SU-DHL-6 (cell line): ENCODE measurements around the gene CAPN3.
"Not testable (repeated sequence)": the region's sequence is repeated elsewhere in the genome, so short reads cannot be mapped to it uniquely, and the experiment has no call there.

Experiments used
- CTCF ChIP-seq: fragments of 200-600 bp; sonication (generic); IDR thresholded peaks from one replicate; pipeline ENCODE4 v1.5.1; 2017; ENCODE audit warnings: antibody characterized with exemption, mild to moderate bottlenecking, low read length, moderate library complexity; ENCODE audit not compliant: insufficient read depth, poor library complexity, severe bottlenecking
- EZH2phosphoT487 ChIP-seq: fragments of 200-600 bp; sonication (generic), shearing (Covaris generic); conservative IDR thresholded peaks from 2 replicates; pipeline ENCODE4 v1.6.1; 2018; ENCODE audit warnings: mild to moderate bottlenecking, antibody characterized with exemption, low read length, moderate library complexity, mixed read lengths

GRCh38 chr15:42316282-42316805, 43.0 kb upstream of the CAPN3 start:
- TF ChIP-seq CTCF, EZH2phosphoT487: not testable (repeated sequence)
